ENCODE measurements around the gene SNRNP25.

Gene SNRNP25

GRCh38 chr16:100989-101388 lies 47.4 kb downstream of the SNRNP25 start:
- no peak overlapping the region for H3K4me3 ChIP-seq (replicated peaks; ENCODE audit: low read depth, low read length)
- TF ChIP-seq CTCF (IDR thresholded peaks at IDR 0.05; ENCODE audit: low read depth, low read length, missing control alignments) = no peak
- no peak for DNase-seq (ENCODE audit: extremely low read depth, low read depth)

GRCh38 chr16:101586-101985 lies 48.0 kb downstream of the SNRNP25 start:
- DNase-seq (ENCODE audit: extremely low read depth, low read depth) = no peak
- no peak overlapping the region for H3K4me3 ChIP-seq (replicated peaks; ENCODE audit: low read depth, low read length)
- TF ChIP-seq CTCF (IDR thresholded peaks at IDR 0.05; ENCODE audit: low read depth, low read length, missing control alignments) = no peak

GRCh38 chr16:102060-102855 lies 48.6 kb downstream of the SNRNP25 start:
- no peak for TF ChIP-seq CTCF (IDR thresholded peaks at IDR 0.05; ENCODE audit: low read depth, low read length, missing control alignments)
- no peak for DNase-seq (ENCODE audit: extremely low read depth, low read depth)
- H3K4me3 ChIP-seq (replicated peaks; ENCODE audit: low read depth, low read length) = no peak overlapping the region

- no peak for TF ChIP-seq CTCF (IDR thresholded peaks at IDR 0.05; ENCODE audit: low read depth, low read length, missing control alignments)
- DNase-seq (ENCODE audit: extremely low read depth, low read depth) = no peak
- no peak overlapping the region for H3K4me3 ChIP-seq (replicated peaks; ENCODE audit: low read depth, low read length)
These were observed 50.7 kb downstream of the SNRNP25 start for GRCh38 chr16:104355-104754.

GRCh38 chr16:104928-105327 lies 51.3 kb downstream of the SNRNP25 start:
- TF ChIP-seq CTCF (IDR thresholded peaks at IDR 0.05; ENCODE audit: low read depth, low read length, missing control alignments) = no peak
- no peak overlapping the region for H3K4me3 ChIP-seq (replicated peaks; ENCODE audit: low read depth, low read length)
- no peak for DNase-seq (ENCODE audit: extremely low read depth, low read depth)

GRCh38 chr16:105521-105920 lies 51.9 kb downstream of the SNRNP25 start:
- DNase-seq (ENCODE audit: extremely low read depth, low read depth) = no peak
- H3K4me3 ChIP-seq (replicated peaks; ENCODE audit: low read depth, low read length) = no peak overlapping the region
- TF ChIP-seq CTCF (IDR thresholded peaks at IDR 0.05; ENCODE audit: low read depth, low read length, missing control alignments) = no peak
